ENCODE data around the gene LRP6. TPM values are rescaled to one million over a fixed set of nuclear protein-coding genes. Genes with fewer than 3 reads are reported as not detected.
"Not testable (repeated sequence)": the region's sequence is repeated elsewhere in the genome, so short reads cannot be mapped to it uniquely, and the experiment has no call there.

Gene LRP6
- total RNA-seq, 1 experiment from 2014 or later, result 6.7 TPM

- H3K27ac ChIP-seq (ENCODE audit: low read length), result no peak overlapping the region
- H3K4me3 ChIP-seq (ENCODE audit: low read length), result no peak overlapping the region
- H3K36me3 ChIP-seq (ENCODE audit: insufficient read depth, low read length), result no peaks in the 10 kb centered on the region
- H3K27me3 ChIP-seq (ENCODE audit: low read length), result no peaks in the 10 kb centered on the region
- peaks cover 14% of the 10 kb centered on the region for H3K4me1 ChIP-seq (ENCODE audit: low read length)
- H4K20me1 ChIP-seq (ENCODE audit: insufficient read depth, low read depth, low read length), result no peaks in the 10 kb centered on the region
- H3K9me2 ChIP-seq (replicated peaks; ENCODE audit: insufficient read depth, low read length), result no peaks in the 10 kb centered on the region
- no peaks in the 10 kb centered on the region for H3K79me2 ChIP-seq (ENCODE audit: low read length)
- no peak overlapping the region for H3K4me2 ChIP-seq (ENCODE audit: low read depth, low read length, poor library complexity, severe bottlenecking)
- no peak for DNase-seq
- no peak overlapping the region for H2AFZ ChIP-seq (ENCODE audit: low read length)
- H3K9me3 ChIP-seq (ENCODE audit: low read length), result no peaks in the 10 kb centered on the region
- no peak overlapping the region for H3K9ac ChIP-seq (ENCODE audit: low read length)
These were observed 150.2 kb downstream of the LRP6 start for GRCh38 chr12:12116677-12117076.

DNA sequence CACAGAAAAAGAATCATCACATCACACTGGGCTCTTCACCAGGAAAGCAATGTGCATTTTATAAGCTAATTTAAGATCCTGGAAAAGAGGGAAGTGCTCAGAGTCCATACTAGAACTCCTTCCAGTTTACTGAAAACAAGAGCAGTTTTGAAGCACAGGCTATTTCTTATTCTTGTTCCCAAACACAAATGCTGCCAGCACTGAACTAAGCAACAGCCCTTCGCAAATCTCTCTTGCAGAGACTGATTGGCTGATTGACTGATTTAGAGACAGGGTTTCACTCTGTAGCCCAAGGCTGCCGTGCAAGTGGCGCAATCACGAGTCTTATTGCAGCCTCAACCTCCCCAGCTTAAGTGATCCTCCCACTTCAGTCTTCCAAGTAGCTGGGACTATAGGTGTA lies 151.3 kb downstream of the LRP6 start:
- Histone ChIP-seq H3K9ac (ENCODE audit: low read length) (no peak overlapping the region), H3K27me3 (ENCODE audit: low read length) (no peaks in the 10 kb centered on the region), H3K4me1 (ENCODE audit: low read length) (peaks cover 13% of the 10 kb centered on the region), H3K9me2 (replicated peaks; ENCODE audit: insufficient read depth, low read length) (no peaks in the 10 kb centered on the region), H3K4me3 (ENCODE audit: low read length) (no peak overlapping the region), H4K20me1 (ENCODE audit: insufficient read depth, low read depth, low read length) (no peaks in the 10 kb centered on the region), H3K79me2 (ENCODE audit: low read length) (no peaks in the 10 kb centered on the region), H2AFZ (ENCODE audit: low read length) (no peak overlapping the region), H3K27ac (ENCODE audit: low read length) (no peak overlapping the region), H3K36me3 (ENCODE audit: insufficient read depth, low read length) (no peaks in the 10 kb centered on the region), H3K9me3 (ENCODE audit: low read length) (no peaks in the 10 kb centered on the region), H3K4me2 (ENCODE audit: low read depth, low read length, poor library complexity, severe bottlenecking) (no peak overlapping the region)
- no peak for DNase-seq

DNA sequence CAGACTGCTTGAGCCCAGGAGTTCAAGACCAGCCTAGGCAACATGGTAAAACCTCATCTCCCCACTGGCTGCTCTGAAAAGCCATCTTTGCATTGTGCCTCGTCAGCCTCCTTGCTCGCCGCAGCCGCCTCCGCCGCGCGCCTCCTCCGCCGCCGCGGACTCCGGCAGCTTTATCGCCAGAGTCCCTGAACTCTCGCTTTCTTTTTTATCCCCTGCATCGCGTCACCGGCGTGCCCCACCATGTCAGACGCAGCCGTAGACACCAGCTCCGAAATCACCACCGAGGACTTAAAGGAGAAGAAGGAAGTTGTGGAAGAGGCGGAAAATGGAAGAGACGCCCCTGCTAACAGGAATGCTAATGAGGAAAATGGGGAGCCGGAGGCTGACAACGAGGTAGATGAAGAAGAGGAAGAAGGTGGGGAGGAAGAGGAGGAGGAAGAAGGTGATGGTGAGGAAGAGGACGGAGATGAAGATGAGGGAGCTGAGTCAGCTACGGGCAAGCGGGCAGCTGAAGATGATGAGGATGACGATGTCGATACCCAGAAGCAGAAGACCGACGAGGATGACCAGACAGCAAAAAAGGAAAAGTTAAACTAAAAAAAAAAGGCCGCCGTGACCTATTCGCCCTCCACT lies 155.8 kb downstream of the LRP6 start:
- not testable (repeated sequence) for H3K36me3 ChIP-seq (ENCODE audit: insufficient read depth, low read length); H3K27me3 ChIP-seq (ENCODE audit: low read length); DNase-seq; H3K9me3 ChIP-seq (ENCODE audit: low read length); H3K4me1 ChIP-seq (ENCODE audit: low read length); H3K4me3 ChIP-seq (ENCODE audit: low read length); H3K27ac ChIP-seq (ENCODE audit: low read length); H3K79me2 ChIP-seq (ENCODE audit: low read length); H3K9me2 ChIP-seq (replicated peaks; ENCODE audit: insufficient read depth, low read length); H4K20me1 ChIP-seq (ENCODE audit: insufficient read depth, low read depth, low read length); H2AFZ ChIP-seq (ENCODE audit: low read length); H3K9ac ChIP-seq (ENCODE audit: low read length)
- peak overlapping the region; percentile 11 for H3K4me2 ChIP-seq (ENCODE audit: low read depth, low read length, poor library complexity, severe bottlenecking)

DNA sequence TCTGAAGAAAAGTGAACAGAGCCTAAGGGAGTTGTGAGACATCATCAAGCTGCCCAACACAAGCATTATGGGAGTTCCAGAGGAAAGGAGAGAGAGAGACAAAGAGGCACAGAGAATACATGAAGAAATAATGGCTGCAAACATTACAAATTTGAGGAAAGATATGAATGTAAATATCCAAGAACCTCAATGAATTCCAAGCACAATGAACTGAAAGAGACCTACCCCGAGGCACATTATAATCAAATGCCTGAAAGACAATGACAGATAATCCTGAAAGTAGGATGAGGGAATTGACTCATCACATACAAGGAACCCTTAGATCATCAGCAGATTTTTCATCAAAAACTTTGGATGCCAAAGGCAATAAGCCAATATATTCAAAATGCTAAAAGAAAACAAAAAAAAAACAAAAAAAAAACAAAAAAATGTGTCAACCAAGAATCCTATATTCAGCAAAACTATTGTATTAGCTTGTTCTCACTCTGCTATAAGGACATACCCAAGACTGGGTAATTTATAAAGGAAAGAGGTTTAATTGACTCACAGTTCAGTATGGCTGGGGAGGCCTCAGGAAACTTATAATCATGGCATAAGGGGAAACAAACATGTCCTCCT lies 158.3 kb downstream of the LRP6 start:
- Histone ChIP-seq H3K9me3 (ENCODE audit: low read length) (no peaks in the 10 kb centered on the region), H3K27me3 (ENCODE audit: low read length) (no peaks in the 10 kb centered on the region), H3K9me2 (replicated peaks; ENCODE audit: insufficient read depth, low read length) (no peaks in the 10 kb centered on the region), H3K27ac (ENCODE audit: low read length) (no peak overlapping the region), H3K4me2 (ENCODE audit: low read depth, low read length, poor library complexity, severe bottlenecking) (no peak overlapping the region), H3K9ac (ENCODE audit: low read length) (no peak overlapping the region), H3K4me1 (ENCODE audit: low read length) (no peaks in the 10 kb centered on the region), H4K20me1 (ENCODE audit: insufficient read depth, low read depth, low read length) (no peaks in the 10 kb centered on the region), H2AFZ (ENCODE audit: low read length) (no peak overlapping the region), H3K36me3 (ENCODE audit: insufficient read depth, low read length) (no peaks in the 10 kb centered on the region), H3K79me2 (ENCODE audit: low read length) (no peaks in the 10 kb centered on the region), H3K4me3 (ENCODE audit: low read length) (no peak overlapping the region)
- DNase-seq, result no peak

- Histone ChIP-seq H3K9me2 (replicated peaks; ENCODE audit: insufficient read depth, low read length) (no peaks in the 10 kb centered on the region), H3K27me3 (ENCODE audit: low read length) (no peaks in the 10 kb centered on the region), H3K9ac (ENCODE audit: low read length) (no peak overlapping the region), H4K20me1 (ENCODE audit: insufficient read depth, low read depth, low read length) (no peaks in the 10 kb centered on the region), H3K9me3 (ENCODE audit: low read length) (no peaks in the 10 kb centered on the region), H3K4me2 (ENCODE audit: low read depth, low read length, poor library complexity, severe bottlenecking) (no peak overlapping the region), H3K4me1 (ENCODE audit: low read length) (no peaks in the 10 kb centered on the region), H3K4me3 (ENCODE audit: low read length) (no peak overlapping the region), H3K36me3 (ENCODE audit: insufficient read depth, low read length) (no peaks in the 10 kb centered on the region), H2AFZ (ENCODE audit: low read length) (no peak overlapping the region), H3K27ac (ENCODE audit: low read length) (no peak overlapping the region), H3K79me2 (ENCODE audit: low read length) (no peaks in the 10 kb centered on the region)
- no peak for DNase-seq
These were observed 159.2 kb downstream of the LRP6 start for GRCh38 chr12:12107678-12108077.

GRCh38 chr12:12099102-12099501 lies 167.7 kb downstream of the LRP6 start:
- Histone ChIP-seq H3K27me3 (ENCODE audit: low read length) (no peaks in the 10 kb centered on the region), H3K4me2 (ENCODE audit: low read depth, low read length, poor library complexity, severe bottlenecking) (no peak overlapping the region), H3K4me1 (ENCODE audit: low read length) (no peaks in the 10 kb centered on the region), H2AFZ (ENCODE audit: low read length) (no peak overlapping the region), H3K4me3 (ENCODE audit: low read length) (no peak overlapping the region), H3K79me2 (ENCODE audit: low read length) (no peaks in the 10 kb centered on the region), H3K9me3 (ENCODE audit: low read length) (no peaks in the 10 kb centered on the region), H3K9ac (ENCODE audit: low read length) (no peak overlapping the region), H4K20me1 (ENCODE audit: insufficient read depth, low read depth, low read length) (no peaks in the 10 kb centered on the region), H3K9me2 (replicated peaks; ENCODE audit: insufficient read depth, low read length) (no peaks in the 10 kb centered on the region; the same call in 1 of the 2 replicates), H3K27ac (ENCODE audit: low read length) (no peak overlapping the region), H3K36me3 (ENCODE audit: insufficient read depth, low read length) (no peaks in the 10 kb centered on the region)
- DNase-seq, result no peak

GRCh38 chr12:12098691-12099015 lies 168.2 kb downstream of the LRP6 start:
- Histone ChIP-seq H3K9me2 (replicated peaks; ENCODE audit: insufficient read depth, low read length) (no peaks in the 10 kb centered on the region; the same call in 1 of the 2 replicates), H3K9ac (ENCODE audit: low read length) (no peak overlapping the region), H3K4me3 (ENCODE audit: low read length) (no peak overlapping the region), H4K20me1 (ENCODE audit: insufficient read depth, low read depth, low read length) (no peaks in the 10 kb centered on the region), H3K27me3 (ENCODE audit: low read length) (no peaks in the 10 kb centered on the region), H3K79me2 (ENCODE audit: low read length) (no peaks in the 10 kb centered on the region), H3K4me2 (ENCODE audit: low read depth, low read length, poor library complexity, severe bottlenecking) (no peak overlapping the region), H3K4me1 (ENCODE audit: low read length) (no peaks in the 10 kb centered on the region), H3K36me3 (ENCODE audit: insufficient read depth, low read length) (no peaks in the 10 kb centered on the region), H3K9me3 (ENCODE audit: low read length) (no peaks in the 10 kb centered on the region), H2AFZ (ENCODE audit: low read length) (no peak overlapping the region), H3K27ac (ENCODE audit: low read length) (no peak overlapping the region)
- DNase-seq, result no peak

GRCh38 chr12:12097891-12098690 lies 168.8 kb downstream of the LRP6 start:
- H3K4me2 ChIP-seq (ENCODE audit: low read depth, low read length, poor library complexity, severe bottlenecking), result no peak overlapping the region

More at GRCh38 chr12:12097891-12098690, 168.8 kb downstream of the LRP6 start:
- Histone ChIP-seq H2AFZ (ENCODE audit: low read length) (no peak overlapping the region), H3K27ac (ENCODE audit: low read length) (no peak overlapping the region), H3K79me2 (ENCODE audit: low read length) (no peaks in the 10 kb centered on the region), H3K36me3 (ENCODE audit: insufficient read depth, low read length) (no peaks in the 10 kb centered on the region), H4K20me1 (ENCODE audit: insufficient read depth, low read depth, low read length) (no peaks in the 10 kb centered on the region), H3K4me1 (ENCODE audit: low read length) (no peaks in the 10 kb centered on the region), H3K4me3 (ENCODE audit: low read length) (no peak overlapping the region), H3K9me2 (replicated peaks; ENCODE audit: insufficient read depth, low read length) (no peaks in the 10 kb centered on the region; the same call in 1 of the 2 replicates), H3K9ac (ENCODE audit: low read length) (no peak overlapping the region), H3K27me3 (ENCODE audit: low read length) (no peaks in the 10 kb centered on the region), H3K9me3 (ENCODE audit: low read length) (no peaks in the 10 kb centered on the region)
- DNase-seq, result no peak

Data from Karpas-422 (cell line).